WTC11 (cell line): ENCODE data around the gene SOCS3. TPM values are rescaled to one million over a fixed set of nuclear protein-coding genes. Genes with fewer than 3 reads are reported as not detected.
A peak's percentile ranks its signal among the peaks of the same experiment; 100 is the strongest.

ENCODE experiments used
- ATAC-seq: fragments of 200-7000 bp; cut with Tn5 transposase; 2 replicates; pipeline ENCODE4 v1.10.0; 2021; ENCODE audit warnings: mild to moderate bottlenecking, moderate library complexity
- CTCF ChIA-PET: fragments of 300-600 bp; sonication (Branson Sonifier 250); formaldehyde crosslinking; loops from one replicate; lab custom pipeline; 2021; ENCODE audit warnings: antibody characterized with exemption; lab: Charles Lee
- POLR2A ChIA-PET: fragments of 350-600 bp; sonication (Branson Sonifier 250); formaldehyde crosslinking; loops from one replicate; lab custom pipeline; 2021; ENCODE audit warnings: antibody characterized with exemption; lab: Charles Lee
- DNase-seq: peaks from one replicate; pipeline ENCODE4 v3.0.0; 2021; ENCODE audit warnings: low spot score
- H3K27ac Mint-ChIP-seq: 2 replicates; pipeline ENCODE4 v1.8.0; 2021; ENCODE audit warnings: mixed read lengths
- H3K27me3 Mint-ChIP-seq: 2 replicates; pipeline ENCODE4 v1.8.0; 2021; ENCODE audit warnings: low read depth, mild to moderate bottlenecking, moderate library complexity, mixed read lengths
- H3K36me3 Mint-ChIP-seq: 2 replicates; pipeline ENCODE4 v1.8.0; 2021; ENCODE audit warnings: mixed read lengths
- H3K4me1 Mint-ChIP-seq: 2 replicates; pipeline ENCODE4 v1.8.0; 2022; ENCODE audit warnings: mixed read lengths
- H3K4me3 Mint-ChIP-seq: 2 replicates; pipeline ENCODE4 v1.8.0; 2021; ENCODE audit warnings: mild to moderate bottlenecking, moderate library complexity, mixed read lengths
- H3K9me3 Mint-ChIP-seq: 2 replicates; pipeline ENCODE4 v1.8.0; 2021; ENCODE audit warnings: mixed read lengths
- HMGA2 ChIP-seq: fragments of 250-450 bp; sonication (Bioruptor Pico); IDR thresholded peaks from 2 replicates; pipeline ENCODE4 v1.4.0; 2021; ENCODE audit warnings: mild to moderate bottlenecking, moderate library complexity
- JUN ChIP-seq: sonication (generic); formaldehyde crosslinking; IDR thresholded peaks from 2 replicates; pipeline ENCODE4 v1.8.0; 2023; ENCODE audit warnings: mild to moderate bottlenecking, missing genetic modification reagents
- TCF7 ChIP-seq: sonication (generic); formaldehyde crosslinking; IDR thresholded peaks from 2 replicates; pipeline ENCODE4 v1.8.0; 2022; ENCODE audit warnings: mild to moderate bottlenecking, low read depth, missing genetic modification reagents, moderate library complexity
- TEAD1 ChIP-seq: sonication (generic); formaldehyde crosslinking; IDR thresholded peaks from 2 replicates; pipeline ENCODE4 v1.8.0; 2022; ENCODE audit warnings: mild to moderate bottlenecking, missing genetic modification reagents
- TP53 ChIP-seq: sonication (generic); formaldehyde crosslinking; IDR thresholded peaks from 2 replicates; pipeline ENCODE4 v1.8.1; 2023; ENCODE audit warnings: mild to moderate bottlenecking, missing genetic modification reagents
- ZNF423 ChIP-seq: fragments of 250-450 bp; sonication (Bioruptor Pico); IDR thresholded peaks from 2 replicates; pipeline ENCODE4 v2.1.2; 2022; ENCODE audit warnings: mild to moderate bottlenecking, moderate library complexity
- total RNA-seq: library from RNA; stranded (reverse); gene quantifications from 3 replicates; pipeline ENCODE4 v1.2.3, GENCODE V29; 2021
- TF ChIP-seq, protein P1 (sequence below): sonication (generic); formaldehyde crosslinking; IDR thresholded peaks from 2 replicates; pipeline ENCODE4 v1.8.0; 2022; ENCODE audit warnings: mild to moderate bottlenecking, missing genetic modification reagents
- TF ChIP-seq, protein P2 (sequence below): fragments of 250-450 bp; sonication (Bioruptor Pico); IDR thresholded peaks from 2 replicates; pipeline ENCODE4 v1.9.0; 2021; ENCODE audit warnings: mild to moderate bottlenecking, borderline replicate concordance
- TF ChIP-seq, protein P3 (sequence below): sonication (generic); formaldehyde crosslinking; IDR thresholded peaks from 2 replicates; pipeline ENCODE4 v1.8.0; 2023; ENCODE audit warnings: missing genetic modification reagents, mild to moderate bottlenecking, borderline replicate concordance
- TF ChIP-seq, protein P4 (sequence below): sonication (generic); formaldehyde crosslinking; IDR thresholded peaks from 2 replicates; pipeline ENCODE4 v1.8.0; 2022; ENCODE audit warnings: mild to moderate bottlenecking, missing genetic modification reagents
- TF ChIP-seq, protein P5 (sequence below): sonication (generic); formaldehyde crosslinking; IDR thresholded peaks from 2 replicates; pipeline ENCODE4 v1.8.1; 2023; ENCODE audit warnings: mild to moderate bottlenecking, missing genetic modification reagents
- TF ChIP-seq, protein P6 (sequence below): sonication (generic); formaldehyde crosslinking; IDR thresholded peaks from 2 replicates; pipeline ENCODE4 v1.8.1; 2022; ENCODE audit warnings: mild to moderate bottlenecking, moderate library complexity, missing genetic modification reagents

Gene SOCS3
- total RNA-seq, 1 experiment from 2014 or later = 23.8 TPM

DNA sequence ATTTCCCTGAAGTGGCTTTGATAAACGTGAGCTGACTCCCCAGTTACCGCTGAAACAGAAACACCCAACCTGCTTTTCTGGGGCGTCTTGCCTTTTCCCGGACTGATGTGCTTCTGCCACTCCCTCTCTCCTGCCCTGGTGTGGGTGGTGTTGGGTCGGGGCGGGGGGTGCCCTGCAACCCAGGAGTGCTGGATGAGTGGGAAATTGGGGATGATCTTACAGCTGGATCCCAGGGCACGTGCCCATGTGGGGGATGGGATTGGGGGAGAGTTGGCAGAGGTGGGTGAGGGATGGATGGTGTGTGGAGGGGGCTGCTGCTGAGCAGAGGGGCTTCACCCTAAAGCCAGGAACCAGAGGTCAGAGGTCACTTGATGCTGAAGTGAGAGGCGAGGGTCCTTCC lies 47.0 kb upstream of the SOCS3 start (continued):
- TF ChIP-seq, protein P1, sequence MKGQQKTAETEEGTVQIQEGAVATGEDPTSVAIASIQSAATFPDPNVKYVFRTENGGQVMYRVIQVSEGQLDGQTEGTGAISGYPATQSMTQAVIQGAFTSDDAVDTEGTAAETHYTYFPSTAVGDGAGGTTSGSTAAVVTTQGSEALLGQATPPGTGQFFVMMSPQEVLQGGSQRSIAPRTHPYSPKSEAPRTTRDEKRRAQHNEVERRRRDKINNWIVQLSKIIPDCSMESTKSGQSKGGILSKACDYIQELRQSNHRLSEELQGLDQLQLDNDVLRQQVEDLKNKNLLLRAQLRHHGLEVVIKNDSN = no peak
- TF ChIP-seq TCF7 (CRISPR knock-in tag) = no peak

DNA sequence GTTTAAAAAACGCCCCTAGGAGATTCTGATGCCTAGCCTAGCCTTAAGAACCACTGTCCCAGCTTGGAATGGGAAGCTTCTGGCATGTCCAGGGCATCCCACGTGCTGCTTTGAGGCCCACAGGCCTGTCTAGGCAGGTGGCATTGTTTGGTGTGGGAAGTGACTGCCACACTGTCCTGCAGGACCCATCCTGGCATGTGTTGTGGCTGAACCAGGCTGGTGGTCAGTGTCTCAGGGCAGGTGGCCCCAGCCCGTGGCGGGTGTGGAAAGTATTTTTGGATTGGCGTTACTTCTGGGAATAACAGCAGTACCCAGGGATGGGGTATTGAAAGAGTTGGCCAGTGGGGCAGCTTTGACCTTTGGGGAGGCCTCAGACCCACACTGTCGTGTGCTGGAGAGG lies 46.5 kb upstream of the SOCS3 start:
- ATAC-seq (no peak), DNase-seq (no peak)
- Mint-ChIP-seq H3K9me3 (no peaks in the 10 kb centered on the region), H3K4me3 (no peak overlapping the region), H3K4me1 (peaks cover 17% of the 10 kb centered on the region), H3K36me3 (peaks cover 42% of the 10 kb centered on the region), H3K27me3 (no peaks in the 10 kb centered on the region), H3K27ac (peak overlapping the region; percentile 53; the same call in 1 of the 2 replicates)
- ChIA-PET CTCF (interaction anchor here (2.0 kb wide), 1 partner anchor 46 kb away, joined by 8 read pairs; the partner anchor contains the start of gene SOCS3), POLR2A (no interaction called here)
- TF ChIP-seq JUN (no peak), HMGA2 (CRISPR knock-in tag) (no peak), ZNF423 (no peak), TP53 (no peak), TEAD1 (CRISPR knock-in tag) (no peak)
- TF ChIP-seq, protein P2, sequence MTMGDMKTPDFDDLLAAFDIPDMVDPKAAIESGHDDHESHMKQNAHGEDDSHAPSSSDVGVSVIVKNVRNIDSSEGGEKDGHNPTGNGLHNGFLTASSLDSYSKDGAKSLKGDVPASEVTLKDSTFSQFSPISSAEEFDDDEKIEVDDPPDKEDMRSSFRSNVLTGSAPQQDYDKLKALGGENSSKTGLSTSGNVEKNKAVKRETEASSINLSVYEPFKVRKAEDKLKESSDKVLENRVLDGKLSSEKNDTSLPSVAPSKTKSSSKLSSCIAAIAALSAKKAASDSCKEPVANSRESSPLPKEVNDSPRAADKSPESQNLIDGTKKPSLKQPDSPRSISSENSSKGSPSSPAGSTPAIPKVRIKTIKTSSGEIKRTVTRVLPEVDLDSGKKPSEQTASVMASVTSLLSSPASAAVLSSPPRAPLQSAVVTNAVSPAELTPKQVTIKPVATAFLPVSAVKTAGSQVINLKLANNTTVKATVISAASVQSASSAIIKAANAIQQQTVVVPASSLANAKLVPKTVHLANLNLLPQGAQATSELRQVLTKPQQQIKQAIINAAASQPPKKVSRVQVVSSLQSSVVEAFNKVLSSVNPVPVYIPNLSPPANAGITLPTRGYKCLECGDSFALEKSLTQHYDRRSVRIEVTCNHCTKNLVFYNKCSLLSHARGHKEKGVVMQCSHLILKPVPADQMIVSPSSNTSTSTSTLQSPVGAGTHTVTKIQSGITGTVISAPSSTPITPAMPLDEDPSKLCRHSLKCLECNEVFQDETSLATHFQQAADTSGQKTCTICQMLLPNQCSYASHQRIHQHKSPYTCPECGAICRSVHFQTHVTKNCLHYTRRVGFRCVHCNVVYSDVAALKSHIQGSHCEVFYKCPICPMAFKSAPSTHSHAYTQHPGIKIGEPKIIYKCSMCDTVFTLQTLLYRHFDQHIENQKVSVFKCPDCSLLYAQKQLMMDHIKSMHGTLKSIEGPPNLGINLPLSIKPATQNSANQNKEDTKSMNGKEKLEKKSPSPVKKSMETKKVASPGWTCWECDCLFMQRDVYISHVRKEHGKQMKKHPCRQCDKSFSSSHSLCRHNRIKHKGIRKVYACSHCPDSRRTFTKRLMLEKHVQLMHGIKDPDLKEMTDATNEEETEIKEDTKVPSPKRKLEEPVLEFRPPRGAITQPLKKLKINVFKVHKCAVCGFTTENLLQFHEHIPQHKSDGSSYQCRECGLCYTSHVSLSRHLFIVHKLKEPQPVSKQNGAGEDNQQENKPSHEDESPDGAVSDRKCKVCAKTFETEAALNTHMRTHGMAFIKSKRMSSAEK (CRISPR knock-in tag) = no peak
- TF ChIP-seq, protein P3, sequence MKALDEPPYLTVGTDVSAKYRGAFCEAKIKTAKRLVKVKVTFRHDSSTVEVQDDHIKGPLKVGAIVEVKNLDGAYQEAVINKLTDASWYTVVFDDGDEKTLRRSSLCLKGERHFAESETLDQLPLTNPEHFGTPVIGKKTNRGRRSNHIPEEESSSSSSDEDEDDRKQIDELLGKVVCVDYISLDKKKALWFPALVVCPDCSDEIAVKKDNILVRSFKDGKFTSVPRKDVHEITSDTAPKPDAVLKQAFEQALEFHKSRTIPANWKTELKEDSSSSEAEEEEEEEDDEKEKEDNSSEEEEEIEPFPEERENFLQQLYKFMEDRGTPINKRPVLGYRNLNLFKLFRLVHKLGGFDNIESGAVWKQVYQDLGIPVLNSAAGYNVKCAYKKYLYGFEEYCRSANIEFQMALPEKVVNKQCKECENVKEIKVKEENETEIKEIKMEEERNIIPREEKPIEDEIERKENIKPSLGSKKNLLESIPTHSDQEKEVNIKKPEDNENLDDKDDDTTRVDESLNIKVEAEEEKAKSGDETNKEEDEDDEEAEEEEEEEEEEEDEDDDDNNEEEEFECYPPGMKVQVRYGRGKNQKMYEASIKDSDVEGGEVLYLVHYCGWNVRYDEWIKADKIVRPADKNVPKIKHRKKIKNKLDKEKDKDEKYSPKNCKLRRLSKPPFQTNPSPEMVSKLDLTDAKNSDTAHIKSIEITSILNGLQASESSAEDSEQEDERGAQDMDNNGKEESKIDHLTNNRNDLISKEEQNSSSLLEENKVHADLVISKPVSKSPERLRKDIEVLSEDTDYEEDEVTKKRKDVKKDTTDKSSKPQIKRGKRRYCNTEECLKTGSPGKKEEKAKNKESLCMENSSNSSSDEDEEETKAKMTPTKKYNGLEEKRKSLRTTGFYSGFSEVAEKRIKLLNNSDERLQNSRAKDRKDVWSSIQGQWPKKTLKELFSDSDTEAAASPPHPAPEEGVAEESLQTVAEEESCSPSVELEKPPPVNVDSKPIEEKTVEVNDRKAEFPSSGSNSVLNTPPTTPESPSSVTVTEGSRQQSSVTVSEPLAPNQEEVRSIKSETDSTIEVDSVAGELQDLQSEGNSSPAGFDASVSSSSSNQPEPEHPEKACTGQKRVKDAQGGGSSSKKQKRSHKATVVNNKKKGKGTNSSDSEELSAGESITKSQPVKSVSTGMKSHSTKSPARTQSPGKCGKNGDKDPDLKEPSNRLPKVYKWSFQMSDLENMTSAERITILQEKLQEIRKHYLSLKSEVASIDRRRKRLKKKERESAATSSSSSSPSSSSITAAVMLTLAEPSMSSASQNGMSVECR (CRISPR knock-in tag) = no peak
- TF ChIP-seq, protein P4, sequence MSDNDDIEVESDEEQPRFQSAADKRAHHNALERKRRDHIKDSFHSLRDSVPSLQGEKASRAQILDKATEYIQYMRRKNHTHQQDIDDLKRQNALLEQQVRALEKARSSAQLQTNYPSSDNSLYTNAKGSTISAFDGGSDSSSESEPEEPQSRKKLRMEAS (CRISPR knock-in tag) = no peak
- TF ChIP-seq, protein P5, sequence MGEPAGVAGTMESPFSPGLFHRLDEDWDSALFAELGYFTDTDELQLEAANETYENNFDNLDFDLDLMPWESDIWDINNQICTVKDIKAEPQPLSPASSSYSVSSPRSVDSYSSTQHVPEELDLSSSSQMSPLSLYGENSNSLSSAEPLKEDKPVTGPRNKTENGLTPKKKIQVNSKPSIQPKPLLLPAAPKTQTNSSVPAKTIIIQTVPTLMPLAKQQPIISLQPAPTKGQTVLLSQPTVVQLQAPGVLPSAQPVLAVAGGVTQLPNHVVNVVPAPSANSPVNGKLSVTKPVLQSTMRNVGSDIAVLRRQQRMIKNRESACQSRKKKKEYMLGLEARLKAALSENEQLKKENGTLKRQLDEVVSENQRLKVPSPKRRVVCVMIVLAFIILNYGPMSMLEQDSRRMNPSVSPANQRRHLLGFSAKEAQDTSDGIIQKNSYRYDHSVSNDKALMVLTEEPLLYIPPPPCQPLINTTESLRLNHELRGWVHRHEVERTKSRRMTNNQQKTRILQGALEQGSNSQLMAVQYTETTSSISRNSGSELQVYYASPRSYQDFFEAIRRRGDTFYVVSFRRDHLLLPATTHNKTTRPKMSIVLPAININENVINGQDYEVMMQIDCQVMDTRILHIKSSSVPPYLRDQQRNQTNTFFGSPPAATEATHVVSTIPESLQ (CRISPR knock-in tag) = no peak
- TF ChIP-seq, protein P6, sequence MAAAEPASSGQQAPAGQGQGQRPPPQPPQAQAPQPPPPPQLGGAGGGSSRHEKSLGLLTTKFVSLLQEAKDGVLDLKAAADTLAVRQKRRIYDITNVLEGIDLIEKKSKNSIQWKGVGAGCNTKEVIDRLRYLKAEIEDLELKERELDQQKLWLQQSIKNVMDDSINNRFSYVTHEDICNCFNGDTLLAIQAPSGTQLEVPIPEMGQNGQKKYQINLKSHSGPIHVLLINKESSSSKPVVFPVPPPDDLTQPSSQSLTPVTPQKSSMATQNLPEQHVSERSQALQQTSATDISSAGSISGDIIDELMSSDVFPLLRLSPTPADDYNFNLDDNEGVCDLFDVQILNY (CRISPR knock-in tag) = no peak
- TF ChIP-seq, all 79 proteins: peak for 0
